Spleen (tissue), 7 donors: ENCODE results near the gene IFNA6.

Experiments
- CTCF ChIP-seq, 11 experiments: fragments of 200-600 bp in 7 of 11; fragments of 450-650 bp in 4 of 11; sonication (generic) in 4 of 11; IDR thresholded peaks in 8 of 11; conservative IDR thresholded peaks in 3 of 11; 1 replicate in 7 of 11; 2 replicates in 4 of 11; pipeline versions ENCODE4 v1.4.0 to v1.8.0; 2016 to 2021; ENCODE audit warnings: antibody characterized with exemption in 11 of 11, inconsistent platforms in 4 of 11, mild to moderate bottlenecking in 1 of 11
- POLR2A ChIP-seq, 3 donors: fragments of 450-650 bp; IDR thresholded peaks; one replicate each; pipeline ENCODE4 v1.5.1; 2017; ENCODE audit warnings: antibody characterized with exemption in 3 of 3, mild to moderate bottlenecking in 1 of 3
- donor health status: DM: no; HTN: no; CAD: no; lungs with moderate emphysema.
- donor health status: DM: no; HTN: no; CAD: no.
- donor health status: DM: no; HTN: no; CAD: no.

DNA sequence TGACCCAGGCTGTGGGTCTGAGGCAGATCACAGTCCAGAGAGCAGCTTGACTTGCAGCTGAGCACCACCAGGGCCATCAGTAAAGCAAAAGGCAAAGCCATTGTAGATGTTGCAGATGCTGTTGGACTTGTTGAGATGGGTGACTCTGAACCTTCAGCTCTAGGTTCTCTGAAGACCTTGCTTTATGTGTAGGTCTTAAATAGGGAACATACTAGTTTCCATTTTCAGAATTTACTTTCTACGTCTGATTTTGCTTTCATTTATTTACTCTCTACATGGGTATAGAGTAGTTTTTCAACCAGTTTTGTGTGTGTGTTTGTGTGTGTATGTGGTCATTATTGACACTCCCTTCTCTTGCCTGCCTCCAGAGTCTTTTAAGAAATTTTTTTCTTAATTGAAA lies at the start of gene IFNA6:
- TF ChIP-seq CTCF (IDR thresholded peaks at IDR 0.05 in 8 of 11, conservative IDR thresholded peaks at IDR 0.05 in 3 of 11) (no peak), POLR2A (IDR thresholded peaks at IDR 0.05) (no peak)
